Measurements from ENCODE around the gene SDS.
"Not testable (repeated sequence)": the region's sequence is repeated elsewhere in the genome, so short reads cannot be mapped to it uniquely, and the experiment has no call there.

Gene SDS

GRCh38 chr12:113374823-113375428 is 28.8 kb downstream of the SDS start:
- DNase-seq (ENCODE audit: low read depth in 2 of 2) = no peak

- no peak for DNase-seq (ENCODE audit: low read depth in 2 of 2)
These were observed 29.7 kb downstream of the SDS start for GRCh38 chr12:113373969-113374368.

DNA sequence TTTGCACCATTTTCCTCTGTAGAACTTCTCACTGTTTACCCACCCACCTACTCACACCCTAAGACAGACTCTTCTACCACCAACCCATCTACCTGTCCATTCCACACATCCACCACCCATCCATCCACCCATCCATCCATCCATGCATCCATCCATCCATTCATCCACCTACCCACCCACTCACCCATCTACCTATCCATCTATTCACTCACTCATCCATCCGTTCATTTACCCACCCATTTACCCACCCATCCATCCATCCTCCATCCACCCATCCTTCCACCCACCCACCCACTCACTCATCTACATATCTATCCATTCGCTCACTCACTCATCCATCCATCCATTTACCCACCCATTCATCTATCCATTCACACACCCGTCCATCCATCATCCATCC is 30.2 kb downstream of the SDS start:
- no peak for DNase-seq (ENCODE audit: low read depth in 2 of 2)

DNA sequence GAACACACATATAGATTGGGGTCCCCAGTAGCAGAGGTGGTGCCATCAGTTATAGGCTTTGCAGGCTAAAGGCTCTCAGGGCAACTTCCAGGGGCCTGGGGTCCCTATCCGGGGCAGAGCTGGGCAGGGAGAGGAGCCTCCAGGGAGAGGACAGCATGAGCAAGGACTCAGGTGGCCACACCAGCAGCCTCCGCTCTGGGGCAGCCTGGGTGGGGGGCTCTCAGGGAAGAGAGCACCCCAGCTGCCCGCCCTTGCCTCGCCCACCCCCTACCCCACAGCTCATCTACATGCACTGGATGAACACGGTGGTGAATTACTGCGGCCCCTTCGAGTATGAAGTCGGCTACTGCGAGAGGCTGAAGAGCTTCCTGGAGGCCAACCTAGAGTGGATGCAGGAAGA is 31.3 kb downstream of the SDS start:
- no peak for DNase-seq (ENCODE audit: low read depth in 2 of 2)

DNA sequence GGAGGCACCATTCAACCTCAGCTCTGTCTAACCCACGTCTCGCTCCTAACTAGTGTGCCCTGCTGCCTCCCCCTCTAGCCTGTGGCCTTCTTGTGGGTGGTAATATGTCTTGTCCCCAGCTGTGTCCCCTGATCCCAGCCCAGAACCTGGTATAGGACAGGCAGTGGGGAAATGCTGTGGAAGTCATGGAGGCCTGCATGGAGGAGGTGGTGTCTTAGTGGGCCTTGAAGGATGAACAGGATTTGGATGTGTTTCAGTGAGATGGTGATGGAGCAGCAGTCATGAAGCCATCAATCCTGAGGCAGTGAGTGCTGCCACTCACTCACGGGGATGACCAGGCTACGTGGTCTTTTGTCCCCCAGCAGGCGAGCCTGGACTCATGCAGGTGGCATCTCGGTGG is 31.9 kb downstream of the SDS start:
- DNase-seq (ENCODE audit: low read depth in 2 of 2) = no peak

DNA sequence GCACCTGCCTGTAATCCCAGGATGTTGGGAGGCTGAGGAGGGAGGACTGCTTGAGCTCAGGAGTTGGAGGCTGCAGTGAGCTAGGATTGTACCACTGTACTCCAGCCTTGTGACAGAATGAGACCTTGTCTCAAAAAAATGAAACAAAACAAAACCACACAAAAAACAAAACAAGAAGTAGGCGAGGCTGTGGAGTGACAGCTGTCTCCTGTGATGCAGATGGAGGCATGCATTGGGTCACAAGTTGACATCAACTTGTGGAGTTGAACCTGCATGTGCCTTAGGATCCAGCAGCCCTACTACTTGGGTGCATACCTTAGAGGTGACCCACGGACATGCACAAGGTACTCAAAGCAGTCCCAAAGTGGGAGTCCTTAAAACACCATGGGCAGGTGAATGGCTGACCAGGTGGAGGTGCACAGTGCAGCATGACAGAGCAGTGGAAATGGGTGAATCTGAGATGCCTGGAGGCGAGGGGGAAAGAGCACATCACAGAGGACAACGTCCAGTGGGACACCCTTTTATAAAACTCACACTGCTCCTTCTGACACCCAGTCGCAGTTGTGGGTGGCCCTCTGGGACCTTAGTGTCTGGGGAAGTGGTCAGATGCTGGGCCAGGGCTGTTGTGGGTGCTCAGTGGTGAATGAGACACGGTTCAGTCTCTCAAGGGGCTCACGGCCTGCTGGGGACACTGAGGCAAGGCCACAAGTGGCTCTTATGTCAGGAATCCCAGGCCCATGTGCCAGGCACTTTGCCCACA is 32.6 kb downstream of the SDS start:
- no peak for DNase-seq (ENCODE audit: low read depth in 2 of 2)

- no peak for DNase-seq (ENCODE audit: low read depth in 2 of 2)
These were observed 34.2 kb downstream of the SDS start for GRCh38 chr12:113369391-113369985.

DNA sequence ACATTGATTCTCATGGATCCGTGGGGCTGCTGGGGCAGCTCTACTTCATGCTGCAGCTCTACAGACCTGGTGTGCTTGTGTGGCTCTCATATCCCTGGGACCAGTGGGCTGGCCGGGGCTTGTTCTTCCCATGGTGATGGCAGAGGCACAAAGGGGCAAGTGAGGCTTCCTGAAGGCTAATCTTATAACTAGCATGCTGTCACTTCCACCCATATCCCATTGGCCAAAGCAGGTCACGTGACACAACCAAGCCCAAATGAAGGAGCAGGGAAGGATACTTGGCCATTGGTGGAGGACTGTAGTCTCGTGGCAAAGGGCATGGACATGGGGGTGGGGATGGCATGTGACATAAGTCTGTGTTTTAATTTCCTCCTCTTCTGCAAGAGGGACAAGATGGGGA is 35.4 kb downstream of the SDS start:
- no peak for DNase-seq (ENCODE audit: low read depth in 2 of 2)

DNA sequence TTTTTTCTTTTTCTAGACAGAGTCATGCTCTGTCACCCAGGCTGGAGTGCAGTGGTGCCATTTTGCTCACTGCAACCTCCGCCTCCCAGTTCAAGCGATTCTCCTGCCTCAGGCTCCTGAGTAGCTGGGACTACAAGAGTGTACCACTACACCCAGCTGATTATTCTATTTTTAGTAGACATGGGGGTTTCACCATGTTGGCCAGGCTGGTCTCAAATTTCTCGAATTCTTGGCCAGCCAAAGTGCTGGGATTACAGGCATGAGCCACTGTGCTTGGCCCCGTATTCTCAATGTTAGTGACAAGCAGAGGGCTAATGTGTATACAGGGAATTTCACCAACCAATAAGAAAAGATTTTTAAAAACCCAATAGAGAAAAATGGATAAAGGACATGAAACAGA is 36.9 kb downstream of the SDS start:
- DNase-seq (ENCODE audit: low read depth in 2 of 2) = no peak

- no peak for DNase-seq (ENCODE audit: low read depth in 2 of 2)
These were observed 37.9 kb downstream of the SDS start for GRCh38 chr12:113365639-113366395.

DNA sequence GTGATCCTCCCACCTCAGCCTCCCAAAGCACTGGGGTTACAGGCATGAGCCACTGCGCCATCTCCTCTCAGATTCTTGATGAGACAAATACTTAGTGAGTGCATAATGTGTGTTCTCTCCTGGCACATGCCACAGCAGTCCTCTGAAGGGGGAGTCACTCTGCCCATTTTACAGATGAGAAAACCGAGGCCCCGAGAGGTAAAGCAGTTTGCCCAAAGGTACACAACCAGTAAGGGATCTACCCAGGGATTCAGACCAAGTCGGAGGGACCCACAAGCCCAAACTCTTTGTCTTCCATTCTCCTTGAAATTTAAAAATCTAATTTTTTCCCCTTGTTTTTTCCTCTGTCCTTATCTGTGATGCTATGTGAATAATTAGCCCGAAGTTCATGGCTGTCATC is 39.0 kb downstream of the SDS start:
- no peak for DNase-seq (ENCODE audit: low read depth in 2 of 2)

GRCh38 chr12:113361574-113362370 is 41.9 kb downstream of the SDS start:
- no peak for DNase-seq (ENCODE audit: low read depth in 2 of 2)

DNA sequence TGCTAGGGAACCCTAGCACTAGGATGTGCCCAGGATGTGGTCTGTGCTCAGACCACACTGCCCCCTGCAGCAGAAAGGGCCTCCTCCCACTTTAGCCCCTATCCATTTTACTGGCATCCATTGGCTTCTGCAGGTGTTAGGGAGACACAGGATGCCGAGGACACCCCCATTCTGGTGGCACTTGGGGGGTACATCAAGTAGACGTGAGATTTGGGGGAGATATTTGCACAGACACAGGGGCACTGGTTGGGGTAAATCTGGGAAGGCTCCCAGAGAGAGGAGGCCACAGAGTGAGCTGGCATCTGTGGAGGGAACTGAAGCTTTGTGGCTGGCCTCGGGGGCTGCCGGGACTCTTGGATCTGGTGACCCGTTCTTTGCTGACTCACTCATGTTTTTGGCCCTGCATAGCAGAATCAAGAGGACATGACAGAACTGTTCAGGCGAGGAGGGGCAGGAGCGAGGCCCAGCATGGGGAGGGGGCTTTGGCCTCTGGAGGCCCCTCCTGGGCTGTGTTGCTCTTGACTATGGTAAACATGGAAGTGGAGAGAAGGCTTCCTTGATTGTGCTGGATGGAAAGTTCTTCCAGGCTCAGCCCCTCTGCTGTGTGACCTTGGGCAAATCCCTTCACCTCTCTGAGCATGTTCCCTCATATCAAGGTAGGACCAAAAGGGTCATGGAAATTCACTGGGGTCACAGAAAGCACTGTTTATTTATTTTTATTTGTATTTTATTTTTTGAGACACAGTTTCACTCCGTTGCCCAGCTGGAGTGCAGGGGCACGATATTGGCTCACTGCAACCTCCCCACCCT is 43.5 kb downstream of the SDS start:
- no peak for DNase-seq (ENCODE audit: low read depth in 2 of 2)

- no peak for DNase-seq (ENCODE audit: low read depth in 2 of 2)
These were observed 44.4 kb downstream of the SDS start for GRCh38 chr12:113359133-113359938.

- DNase-seq (ENCODE audit: low read depth in 2 of 2) = peak; percentile 90 to 93
These were observed 45.1 kb downstream of the SDS start, which contains the start of gene PLBD2 for GRCh38 chr12:113358381-113359132. Gene PLBD2 (plus strand): TSS chr12:113358587. CDS start chr12:113358601, 14 bp downstream.

DNA sequence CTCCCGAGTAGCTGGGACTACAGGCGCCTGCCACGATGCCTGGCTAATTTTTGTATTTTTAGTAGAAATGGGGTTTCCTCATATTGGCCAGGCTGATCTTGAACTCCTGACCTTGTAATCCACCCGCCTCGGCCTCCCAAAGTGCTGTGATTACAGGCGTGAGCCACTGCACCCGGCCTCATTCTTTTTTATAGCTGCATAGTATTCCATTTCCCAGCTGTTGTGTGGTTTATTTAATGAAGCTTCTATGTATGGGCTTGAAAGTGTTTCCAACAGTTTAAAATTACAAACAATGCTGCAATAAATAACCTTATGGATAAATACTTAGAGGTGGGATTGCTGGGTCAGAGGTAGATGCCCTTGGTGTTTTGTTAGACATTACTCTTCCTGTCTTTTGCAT is 49.5 kb downstream of the SDS start:
- DNase-seq (ENCODE audit: low read depth in 2 of 2) = not testable (repeated sequence)

- no peak for DNase-seq (ENCODE audit: low read depth in 2 of 2)
These were observed 52.6 kb downstream of the SDS start for GRCh38 chr12:113351089-113351488.

DNA sequence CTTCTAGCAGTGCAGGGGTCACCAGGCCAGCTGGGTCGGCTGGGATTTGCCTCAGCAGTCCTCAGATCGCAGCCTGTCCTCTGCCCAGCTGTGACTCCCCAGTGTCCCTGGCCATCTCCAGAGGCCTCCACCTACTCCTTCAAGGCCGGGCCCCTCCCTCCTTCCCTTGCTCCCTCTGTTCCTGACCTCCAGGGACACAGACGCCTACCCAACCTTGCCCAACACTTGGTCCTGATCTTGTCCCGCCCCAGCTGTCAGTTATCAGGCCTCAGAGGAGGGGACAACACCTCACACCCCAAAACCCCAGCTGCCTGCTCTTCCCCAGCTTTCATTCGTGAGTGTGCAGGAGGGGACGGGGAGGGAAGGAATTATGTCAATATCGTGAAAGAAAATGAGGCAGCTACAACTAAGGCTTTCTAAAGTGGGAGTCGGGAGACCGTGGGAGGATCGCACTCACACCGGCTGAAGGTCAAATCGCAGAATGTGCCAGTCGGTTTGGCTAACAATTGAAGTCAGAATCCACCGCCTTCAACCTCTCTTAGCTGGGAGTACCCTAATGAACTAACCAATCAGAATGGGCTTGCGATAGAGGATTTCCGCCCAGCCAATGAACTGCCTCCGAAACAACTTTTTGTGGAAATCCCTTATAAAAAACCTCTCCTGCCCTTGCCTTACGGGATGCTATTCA is 54.7 kb downstream of the SDS start:
- DNase-seq (ENCODE audit: low read depth in 2 of 2) = no peak

DNA sequence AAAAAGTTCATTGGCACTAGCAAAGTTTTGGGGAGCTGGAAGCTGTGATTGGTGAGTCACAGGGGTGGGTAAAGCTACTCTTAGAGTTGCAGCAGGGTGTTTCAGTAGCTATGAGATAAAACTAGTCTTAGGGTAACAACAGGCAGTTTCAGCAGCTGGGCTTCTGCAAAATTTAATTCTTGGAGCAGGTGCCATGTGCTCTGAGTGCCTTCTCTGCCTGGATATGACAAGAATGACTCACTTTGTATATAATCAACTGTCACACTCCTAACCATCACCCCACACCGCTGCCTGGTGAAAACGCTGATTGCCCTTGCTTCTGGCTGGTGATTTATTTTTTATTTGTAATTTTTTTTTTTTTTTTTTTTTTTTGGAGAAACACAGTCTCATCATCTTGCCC is 55.8 kb downstream of the SDS start:
- DNase-seq (ENCODE audit: low read depth in 2 of 2) = no peak

Measured in stimulated activated CD8-positive, alpha-beta memory T cell treated with anti-CD3 and anti-CD28 coated beads, Interleukin-7, amount 100 ng/mL, for 4 hours (primary cell).